Stimulated activated naive CD4-positive, alpha-beta T cell (primary cell): ENCODE data around the gene PPP3R1.
A peak's percentile ranks its signal among the peaks of the same experiment; 100 is the strongest.
"Not testable (repeated sequence)": the region's sequence is repeated elsewhere in the genome, so short reads cannot be mapped to it uniquely, and the experiment has no call there.

Experiments used
- DNase-seq, 6 experiments: peaks; one replicate each; lab custom pipeline; 2025; lab: John Stamatoyannopoulos, UW

Gene PPP3R1

GRCh38 chr2:68188831-68189230 is 63.5 kb downstream of the PPP3R1 start:
- no peak for DNase-seq

- DNase-seq = no peak
Measured at GRCh38 chr2:68187329-68187728, 65.0 kb downstream of the PPP3R1 start.

DNA sequence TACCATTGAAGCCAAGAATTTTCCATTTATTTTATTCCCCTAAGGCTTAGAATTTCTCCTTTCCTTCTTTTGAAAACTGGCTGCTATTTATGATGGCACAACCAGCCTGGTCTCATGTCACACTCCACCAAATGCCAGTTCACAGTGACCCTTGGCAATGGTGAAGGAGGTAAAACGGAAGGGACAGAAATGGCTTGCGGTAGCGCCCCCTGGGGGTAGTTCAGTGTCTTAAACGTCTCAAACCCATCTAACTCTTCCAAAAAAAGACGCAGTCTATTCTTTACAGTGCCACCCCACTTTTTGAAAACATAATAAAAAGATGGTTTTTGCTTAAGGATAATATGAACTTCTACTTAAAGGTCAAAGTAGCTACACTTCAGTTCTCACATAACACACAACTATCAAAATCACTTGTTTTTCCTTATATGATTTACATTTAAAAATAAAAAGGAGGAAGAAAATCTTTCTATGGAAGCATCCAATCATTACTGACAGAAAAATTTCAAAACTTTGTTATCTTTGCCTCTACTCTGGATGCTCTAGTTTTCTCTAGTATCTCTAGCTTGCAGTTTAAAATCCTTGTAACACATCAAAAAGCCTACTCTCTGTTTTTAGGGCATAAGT is 66.7 kb downstream of the PPP3R1 start:
- DNase-seq = peak in 5 of 6 experiments; percentile 33 to 56 (median 49)

GRCh38 chr2:68182902-68183301 is 69.4 kb downstream of the PPP3R1 start:
- DNase-seq = no peak

GRCh38 chr2:68178954-68179627 is 73.2 kb downstream of the PPP3R1 start:
- DNase-seq = no peak

DNA sequence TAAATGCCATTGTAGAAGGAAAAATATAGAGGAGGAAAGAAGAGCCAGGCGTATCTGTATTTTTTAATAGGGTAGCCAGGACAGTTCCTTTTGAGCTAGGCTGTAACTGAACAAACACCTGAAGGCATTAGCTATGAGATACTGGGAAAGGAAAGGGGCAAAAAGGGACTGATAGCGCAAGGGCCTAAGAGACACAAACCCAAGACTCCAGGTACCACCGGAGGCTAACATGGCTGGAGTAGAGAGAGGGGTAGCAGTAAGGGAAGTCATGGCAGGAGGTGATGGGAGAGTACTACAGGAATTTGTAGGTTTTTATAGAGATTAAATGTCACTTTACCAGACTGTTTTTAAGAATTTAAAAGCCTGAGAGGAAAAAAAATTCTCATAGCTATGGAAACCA is 73.9 kb downstream of the PPP3R1 start:
- no peak for DNase-seq

GRCh38 chr2:68177541-68177940 is 74.8 kb downstream of the PPP3R1 start:
- DNase-seq = no peak

DNA sequence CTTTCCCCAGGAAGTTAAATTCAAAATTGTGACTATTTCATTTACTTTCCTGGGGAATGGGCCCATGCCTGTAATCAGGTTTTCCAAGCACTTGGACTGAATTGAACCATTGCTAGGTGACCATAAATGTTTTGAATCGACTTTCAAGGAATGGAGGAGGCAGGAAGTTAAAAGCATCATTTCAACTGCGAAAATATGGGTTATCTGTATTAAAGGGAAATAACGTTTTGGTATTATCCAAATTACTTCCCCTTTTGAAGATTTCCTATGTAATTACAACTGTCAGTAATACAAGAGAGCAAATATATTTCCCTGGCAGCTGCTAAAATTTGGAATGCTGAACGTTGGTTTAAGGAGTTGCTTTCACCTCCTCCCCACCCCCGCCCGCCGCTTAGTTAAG is 75.7 kb downstream of the PPP3R1 start:
- no peak for DNase-seq

DNA sequence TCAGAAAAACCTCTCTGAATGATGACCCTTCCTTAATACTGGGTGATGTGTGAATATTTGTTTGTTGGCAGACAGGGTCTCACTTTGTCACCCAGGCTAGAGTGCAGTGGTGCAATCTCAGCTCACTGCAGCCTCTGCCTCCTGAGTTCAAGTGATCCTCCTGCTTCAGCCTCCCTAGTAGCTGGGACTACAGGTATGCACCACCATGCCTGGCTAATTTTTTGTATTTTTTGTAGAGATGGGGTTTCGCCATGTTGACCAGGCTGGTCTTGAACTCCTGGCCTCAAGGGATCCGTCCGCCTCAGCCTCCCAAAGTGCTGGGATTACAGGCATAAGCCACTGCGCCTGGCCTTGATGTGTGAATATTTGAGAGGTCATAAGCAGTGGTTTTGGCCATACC is 77.1 kb downstream of the PPP3R1 start:
- DNase-seq = not testable (repeated sequence)

DNA sequence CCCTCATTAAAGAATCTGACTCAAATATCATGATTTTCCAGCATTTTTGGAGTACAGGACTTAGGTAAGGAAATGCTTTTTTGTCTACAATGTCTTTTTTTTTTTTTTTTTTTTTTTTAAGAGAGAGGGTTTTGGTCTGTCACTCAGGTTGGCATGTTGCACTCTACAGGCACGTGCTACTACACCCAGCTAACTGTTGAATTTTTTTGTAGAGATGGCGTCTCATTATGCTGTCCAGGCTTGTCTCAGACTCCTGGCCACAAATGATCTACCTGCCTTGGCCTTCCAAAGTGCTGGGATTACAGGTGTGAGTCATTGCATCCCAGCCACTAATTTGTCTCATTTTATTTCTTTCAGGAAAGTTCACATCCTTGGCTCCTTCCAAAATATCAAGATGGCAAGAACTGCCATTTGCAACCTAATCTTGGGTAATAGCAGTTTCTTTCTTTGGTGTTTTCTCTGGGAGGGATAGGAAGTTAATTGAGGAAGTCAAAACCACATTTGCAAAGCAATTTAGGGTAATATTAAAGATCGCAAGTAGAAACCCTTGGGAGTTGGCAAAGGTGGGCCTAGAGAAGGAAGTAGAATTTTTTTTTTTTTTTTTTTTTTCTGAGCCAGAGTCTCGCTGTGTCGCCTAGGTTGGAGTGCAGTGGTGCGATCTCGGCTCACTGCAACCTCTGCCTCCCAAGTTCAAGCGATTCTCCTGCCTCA is 79.2 kb downstream of the PPP3R1 start:
- DNase-seq = no peak

GRCh38 chr2:68172521-68172920 is 79.8 kb downstream of the PPP3R1 start:
- no peak for DNase-seq

DNA sequence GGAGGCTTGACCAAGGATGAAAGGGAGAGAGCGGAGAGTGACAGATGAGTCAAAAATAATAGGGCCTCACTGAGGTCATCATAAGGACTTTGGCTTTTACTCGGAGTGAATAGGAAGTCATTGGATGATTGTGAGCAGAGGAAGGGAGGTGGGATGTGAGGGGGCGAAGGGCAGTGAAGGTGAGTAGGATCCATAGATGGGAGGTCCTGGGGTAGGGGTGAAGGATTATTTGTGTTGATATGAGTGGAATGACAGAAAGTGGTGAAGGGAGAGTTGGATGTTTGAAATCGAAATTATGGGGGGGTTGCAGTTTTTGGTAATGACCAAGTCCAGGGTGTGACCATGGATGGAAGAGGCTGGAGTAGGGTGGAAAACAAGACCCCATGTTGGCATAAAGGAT is 80.6 kb downstream of the PPP3R1 start:
- no peak for DNase-seq

DNA sequence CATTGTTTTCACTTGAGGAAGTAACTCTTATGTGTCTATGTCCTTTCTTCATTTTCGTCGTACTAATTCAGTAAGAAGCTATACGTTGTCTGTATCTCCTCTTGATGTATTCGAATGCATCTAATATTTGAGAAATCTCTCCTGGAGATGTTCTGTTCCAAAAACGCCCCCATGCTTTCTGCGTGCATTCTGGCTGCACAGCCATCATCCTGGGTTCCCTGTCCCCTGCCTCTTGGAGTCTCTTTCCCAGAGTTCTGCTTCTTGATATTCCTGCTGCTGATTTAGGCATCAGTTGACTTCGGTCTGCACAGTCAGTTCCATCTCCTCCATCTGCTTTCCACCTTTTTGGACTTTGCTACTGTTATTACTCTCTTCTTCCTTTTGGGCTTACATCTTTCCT is 81.2 kb downstream of the PPP3R1 start:
- no peak for DNase-seq

- no peak for DNase-seq
Measured at GRCh38 chr2:68169308-68169707, 83.0 kb downstream of the PPP3R1 start.

DNA sequence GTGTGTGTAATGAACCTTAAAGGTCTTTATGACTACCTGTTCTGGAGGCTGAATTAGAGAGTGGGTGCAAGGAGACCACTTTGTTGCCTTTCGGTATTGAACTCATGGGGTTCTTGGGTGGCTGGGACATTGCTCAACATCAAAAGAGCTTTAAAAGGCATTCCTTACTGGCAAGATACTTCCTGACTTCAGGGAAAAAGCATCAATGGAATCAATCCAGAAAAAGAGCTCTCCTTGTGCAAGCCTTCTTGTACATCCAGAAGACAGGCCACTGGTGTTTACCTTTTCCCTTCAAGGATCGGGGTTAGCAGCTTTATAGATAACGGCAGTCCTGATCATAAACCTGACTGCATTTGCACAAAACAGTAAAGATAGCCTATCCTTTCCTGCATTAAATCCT is 85.1 kb downstream of the PPP3R1 start:
- no peak for DNase-seq

DNA sequence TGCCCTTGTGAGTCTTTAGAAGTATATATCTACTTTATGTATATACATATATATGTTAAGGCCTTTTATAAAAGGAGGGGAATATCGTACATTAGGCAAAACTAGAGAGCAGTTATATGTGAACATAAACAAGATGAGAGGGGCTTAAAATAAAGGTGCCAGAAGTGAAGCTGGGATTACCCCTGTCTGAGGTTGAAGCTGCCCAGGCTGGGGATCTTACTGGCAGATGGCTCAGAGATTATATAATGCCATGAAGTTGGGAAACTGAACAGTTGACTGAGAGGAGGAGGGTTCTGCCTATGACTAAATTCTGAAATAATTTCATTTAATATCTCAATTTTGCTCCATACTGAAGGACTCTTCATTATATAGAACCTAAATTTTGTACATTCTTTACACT is 88.7 kb downstream of the PPP3R1 start:
- no peak for DNase-seq

DNA sequence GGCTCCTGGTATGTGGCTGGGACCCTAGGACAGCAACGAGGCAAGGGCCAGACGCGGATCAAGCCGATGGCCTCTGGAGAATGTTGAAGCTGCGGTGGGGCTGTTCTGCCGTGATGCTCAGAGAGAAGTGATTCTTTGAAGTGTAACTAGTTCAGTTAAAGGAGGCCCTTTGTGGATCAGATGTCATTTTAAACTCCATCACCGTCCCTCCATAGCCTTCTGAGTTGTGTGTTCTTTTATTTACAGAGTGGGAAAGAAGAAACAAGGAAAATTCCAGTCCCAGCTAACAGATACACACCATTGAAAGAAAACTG is 94.2 kb downstream of the PPP3R1 start:
- DNase-seq = no peak

DNA sequence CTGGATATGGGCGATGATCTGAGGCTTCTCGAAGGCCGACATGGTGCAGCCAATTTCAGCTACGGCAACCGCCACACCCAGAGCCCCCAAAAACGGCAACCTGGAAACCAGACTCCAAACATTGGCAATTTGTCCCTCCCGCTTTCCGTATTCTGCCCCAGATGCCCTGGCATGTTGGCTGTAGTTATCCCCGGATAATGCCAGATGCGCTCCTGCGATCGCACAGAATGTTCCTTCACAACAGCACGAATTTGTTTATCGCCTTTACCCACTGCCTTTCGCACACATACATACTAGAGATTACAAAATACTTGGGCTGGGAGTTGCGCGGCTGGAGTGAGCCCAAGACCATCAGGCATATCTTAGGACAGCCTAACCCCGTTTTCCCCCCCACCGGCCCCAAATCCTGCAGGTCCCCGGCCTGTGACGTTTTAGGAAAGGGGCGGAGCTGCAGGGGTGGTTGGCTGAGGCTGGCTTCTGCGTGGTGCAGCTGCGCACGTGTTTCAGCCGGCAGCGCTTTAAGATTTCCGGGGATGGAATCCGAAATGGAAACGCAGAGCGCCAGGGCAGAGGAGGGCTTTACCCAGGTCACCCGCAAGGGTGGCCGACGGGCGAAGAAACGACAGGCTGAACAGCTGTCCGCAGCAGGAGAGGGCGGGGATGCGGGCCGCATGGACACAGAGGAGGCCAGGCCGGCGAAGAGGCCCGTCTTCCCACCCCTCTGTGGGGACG is 94.8 kb downstream of the PPP3R1 start, which contains the start of gene PNO1:
Gene PNO1, plus strand, starts transcription at position 487 of the 732 bp plus-strand sequence. Its CDS starts 47 bp downstream, at position 534.
- peak; percentile 94 to 98 (median 96) for DNase-seq

GRCh38 chr2:68157002-68157401 is 95.3 kb downstream of the PPP3R1 start:
- DNase-seq = no peak

GRCh38 chr2:68156419-68156818 is 95.9 kb downstream of the PPP3R1 start:
- DNase-seq = no peak

DNA sequence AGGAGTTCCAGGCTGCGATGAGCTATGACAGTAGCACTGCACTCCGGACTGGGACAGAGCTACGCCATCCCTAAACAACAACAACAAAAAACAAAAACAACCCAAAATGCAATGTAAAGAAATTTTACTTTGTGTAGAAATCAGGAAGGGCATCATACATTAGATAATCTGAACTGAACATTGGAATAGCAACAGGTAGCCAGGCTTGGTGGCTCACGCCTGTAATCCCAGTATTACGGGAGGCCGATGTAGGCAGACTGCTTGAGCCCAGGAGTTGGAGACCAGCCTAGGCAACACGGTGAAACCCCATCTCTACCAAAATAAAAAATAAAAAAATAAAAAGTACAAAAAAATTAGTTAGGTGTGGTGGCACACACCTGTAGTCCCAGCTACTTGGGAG is 96.7 kb downstream of the PPP3R1 start:
- DNase-seq = no peak

- peak in 1 of 6 experiments; percentile 12 for DNase-seq
Measured at GRCh38 chr2:68152681-68153347, 99.5 kb downstream of the PPP3R1 start.
